Hindlimb muscle (tissue), 1 donor: Measurements from ENCODE around the gene NDUFAF2. TPM values are rescaled to one million over a fixed set of nuclear protein-coding genes. Genes with fewer than 3 reads are reported as not detected.
"Not testable (repeated sequence)": the region's sequence is repeated elsewhere in the genome, so short reads cannot be mapped to it uniquely, and the experiment has no call there.

Experiments used
- DNase-seq: peaks from one replicate; pipeline ENCODE4 v3.0.0-alpha.2; 2013
- polyA plus RNA-seq: library from polyadenylated mRNA; unstranded; fragments of 120-200 nt; gene quantifications from one replicate; pipeline ENCODE4 v1.2.1, GENCODE V29; 2013; ENCODE audit not compliant: insufficient read length

NDUFAF2 gene
- polyA plus RNA-seq, 1 donor, result 25.9 TPM

GRCh38 chr5:60993425-60993824, 48.4 kb downstream of the NDUFAF2 start:
- no peak for DNase-seq

- DNase-seq, result no peak
These were observed 49.0 kb downstream of the NDUFAF2 start for GRCh38 chr5:60993875-60994571.

- no peak for DNase-seq
These were observed 51.4 kb downstream of the NDUFAF2 start for GRCh38 chr5:60996368-60996767.

DNA sequence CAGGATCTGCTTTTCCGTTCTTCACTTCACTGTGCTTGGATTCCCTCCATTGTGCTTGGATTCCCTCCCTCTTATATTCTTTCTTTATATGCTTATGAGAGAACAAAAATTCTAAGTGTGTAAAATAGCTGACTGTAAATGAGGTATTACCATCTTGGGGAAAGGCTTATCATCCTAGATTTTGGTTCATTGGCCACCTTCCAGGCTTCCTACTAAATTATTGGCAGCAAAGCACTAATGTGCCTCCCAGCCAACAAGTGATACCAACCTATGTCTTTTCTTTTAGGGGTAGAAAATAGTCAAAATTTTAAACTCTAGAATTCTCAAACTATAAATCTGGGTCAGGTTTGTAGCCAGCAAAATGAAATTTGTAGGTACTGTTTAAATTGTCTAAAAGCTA, 52.7 kb downstream of the NDUFAF2 start:
- no peak for DNase-seq

GRCh38 chr5:61000887-61001286, 55.9 kb downstream of the NDUFAF2 start:
- DNase-seq, result no peak

- no peak for DNase-seq
These were observed 56.6 kb downstream of the NDUFAF2 start for GRCh38 chr5:61001647-61002046.

DNA sequence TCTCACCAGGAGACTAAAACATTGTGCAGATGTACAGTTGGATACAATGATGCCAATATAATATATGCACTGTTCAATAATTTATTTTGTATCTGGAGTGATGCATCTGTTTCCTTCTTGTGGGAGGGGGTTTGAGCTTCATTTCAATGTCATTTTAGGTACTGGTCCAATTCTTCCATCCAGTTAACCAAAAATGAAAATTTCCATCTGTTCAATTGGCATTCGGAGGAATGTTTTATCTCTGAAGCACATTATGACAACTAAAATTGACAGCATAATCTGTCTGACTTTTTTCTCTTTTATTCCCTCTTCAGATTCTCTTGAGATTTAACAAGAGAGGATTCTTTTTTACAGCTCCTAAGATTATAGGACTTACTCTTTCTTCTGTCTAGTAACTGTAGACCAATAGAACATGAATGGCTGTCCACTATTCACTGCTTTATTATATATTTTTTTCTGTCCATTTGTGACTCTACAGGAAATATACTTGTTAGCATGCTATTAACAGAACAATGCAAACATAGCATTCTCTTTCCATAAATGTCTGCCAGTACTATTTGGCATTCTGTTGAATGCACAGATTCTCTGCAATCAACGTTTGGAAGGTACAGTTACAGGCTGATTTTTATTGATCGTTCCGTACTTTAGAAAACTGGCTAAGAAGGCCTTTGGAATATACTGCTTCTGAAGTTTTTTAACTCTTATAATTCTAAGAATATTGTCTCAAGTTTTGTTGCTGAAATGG, 57.8 kb downstream of the NDUFAF2 start:
- no peak for DNase-seq

DNA sequence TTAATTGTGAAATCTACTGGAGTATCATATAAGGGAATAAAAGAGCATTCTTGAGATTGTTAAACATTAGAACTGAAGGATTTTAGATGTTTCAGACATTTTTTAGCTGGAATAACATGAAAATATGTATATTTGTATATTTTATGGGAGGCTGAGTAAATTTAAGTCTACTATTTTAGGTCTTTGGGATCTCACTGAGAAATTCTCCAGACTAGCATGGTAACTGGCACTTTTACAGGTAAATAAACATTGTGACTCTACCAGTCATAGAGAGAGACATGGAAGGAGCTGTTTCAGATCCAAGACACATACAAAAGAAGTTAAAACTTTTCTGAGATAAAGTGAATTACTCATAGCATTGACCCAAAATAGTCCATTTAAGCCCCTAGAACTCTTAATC, 59.4 kb downstream of the NDUFAF2 start:
- no peak for DNase-seq

DNA sequence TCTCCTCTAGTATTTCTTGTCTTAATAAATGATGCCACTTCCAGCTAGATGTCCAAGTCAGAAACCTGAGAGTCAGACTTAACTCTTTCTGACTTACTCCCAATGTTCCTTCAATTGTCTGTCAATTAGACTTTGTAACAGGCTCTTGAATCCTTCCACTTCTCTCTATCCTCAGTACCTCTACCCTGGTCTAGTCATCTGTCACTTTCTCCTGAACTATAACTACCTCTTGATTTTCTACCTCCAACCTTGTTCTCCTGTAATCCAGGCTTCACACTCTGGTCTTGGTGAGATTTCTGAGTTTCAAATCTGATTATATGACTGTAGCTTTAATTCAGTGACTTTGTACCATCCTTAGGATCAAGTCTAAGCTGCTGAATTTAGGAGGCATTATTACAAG, 64.9 kb downstream of the NDUFAF2 start:
- DNase-seq, result no peak

DNA sequence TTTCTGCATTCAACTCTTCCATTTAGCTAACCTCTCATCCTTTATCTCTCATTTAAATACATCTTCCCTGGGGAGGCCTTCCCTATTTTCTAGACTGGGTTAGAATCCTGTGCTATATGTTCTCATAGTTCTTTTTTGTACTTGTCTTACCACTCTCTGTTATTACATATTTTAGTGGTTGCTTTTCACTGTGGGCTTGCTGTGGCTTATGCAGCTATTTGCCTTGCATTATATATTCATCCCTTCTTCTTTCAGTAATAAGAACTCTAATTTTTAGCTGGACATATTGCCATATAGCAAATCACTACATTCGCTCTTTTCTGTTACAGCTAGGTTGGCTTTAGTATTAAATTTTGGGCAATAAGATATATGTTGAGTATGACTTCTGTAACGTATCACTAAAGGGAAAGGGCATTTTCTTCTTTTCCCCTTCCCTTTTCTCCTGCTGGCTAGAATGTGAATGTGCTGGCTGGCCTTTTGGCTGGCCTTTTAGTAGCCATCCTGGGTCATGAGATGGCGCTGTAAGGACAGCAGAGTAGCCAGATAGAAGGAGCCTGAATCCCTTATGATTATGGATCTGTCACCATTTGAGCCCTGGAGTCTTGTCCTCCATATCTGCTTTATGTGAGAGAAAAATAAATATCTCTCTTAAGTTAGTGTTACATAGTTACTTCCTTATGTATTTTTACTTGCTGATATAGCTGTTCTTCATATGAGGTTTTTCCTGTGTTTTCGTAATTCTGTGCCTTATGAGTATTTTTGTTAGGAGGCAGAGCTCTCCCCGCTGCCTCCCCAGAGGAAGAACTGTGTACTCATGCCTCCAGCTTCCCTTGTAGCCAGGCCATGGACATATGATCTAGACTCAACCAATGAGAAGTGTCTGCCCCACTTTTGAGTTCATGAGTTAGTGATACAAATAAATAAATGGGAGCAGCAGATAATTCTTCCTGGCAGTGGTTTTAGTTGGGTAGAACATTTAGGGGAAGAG, 65.8 kb downstream of the NDUFAF2 start:
- no peak for DNase-seq

DNA sequence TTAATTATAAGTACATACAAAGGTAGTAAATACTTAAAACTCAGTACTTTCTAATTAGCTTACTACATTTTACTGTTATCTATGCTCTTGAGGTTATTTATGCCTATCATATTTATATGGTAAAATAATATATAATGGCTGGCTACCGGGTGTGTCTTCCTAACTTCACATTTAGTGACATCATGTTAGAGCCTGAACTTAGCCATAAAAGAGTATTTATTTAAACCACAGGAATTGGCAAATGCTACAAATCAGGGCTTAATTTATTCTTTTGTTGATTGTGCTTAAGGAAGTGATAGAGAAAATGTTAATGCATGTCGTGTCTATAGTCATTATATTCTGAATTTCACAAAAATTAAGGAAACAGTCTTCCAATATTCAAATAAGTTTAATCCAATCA, 73.1 kb downstream of the NDUFAF2 start:
- no peak for DNase-seq

DNA sequence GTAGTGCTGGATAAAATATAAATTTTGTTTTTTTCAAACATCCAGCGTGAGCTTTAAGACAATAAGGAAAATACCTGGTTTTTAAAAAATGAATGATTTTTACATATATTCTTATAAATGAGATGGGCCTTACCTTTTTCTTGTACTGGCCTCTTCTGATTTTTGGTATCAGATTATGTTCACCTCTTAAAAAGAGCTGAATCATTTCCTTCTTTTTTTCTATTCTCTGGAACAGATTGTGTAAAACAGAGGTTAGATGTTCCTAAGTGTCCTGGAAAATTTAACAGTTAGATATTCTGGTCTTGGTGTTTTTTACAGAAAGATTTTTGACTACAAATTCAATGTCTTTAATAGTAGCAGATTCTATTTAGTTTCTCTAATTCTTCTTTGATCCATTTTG, 74.6 kb downstream of the NDUFAF2 start:
- no peak for DNase-seq

DNA sequence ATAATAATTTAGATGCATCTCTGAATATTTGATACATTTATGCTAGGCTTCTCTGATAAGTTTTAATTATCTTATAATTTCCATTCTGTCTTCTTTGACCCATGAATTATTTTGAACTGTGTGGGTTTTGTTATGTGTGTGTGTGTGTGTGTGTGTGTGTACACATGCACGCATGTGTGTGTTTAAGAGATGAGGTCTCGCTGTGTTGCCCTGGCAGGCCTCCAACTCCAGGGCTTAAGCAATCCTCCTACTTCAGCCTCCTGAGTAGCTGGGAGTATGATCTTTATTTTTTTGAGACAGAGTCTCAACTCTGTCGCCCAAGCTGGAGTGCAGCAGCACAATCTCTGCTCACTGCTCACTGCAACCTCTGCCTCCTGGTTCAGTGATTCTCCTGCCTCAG, 75.4 kb downstream of the NDUFAF2 start:
- no peak for DNase-seq

DNA sequence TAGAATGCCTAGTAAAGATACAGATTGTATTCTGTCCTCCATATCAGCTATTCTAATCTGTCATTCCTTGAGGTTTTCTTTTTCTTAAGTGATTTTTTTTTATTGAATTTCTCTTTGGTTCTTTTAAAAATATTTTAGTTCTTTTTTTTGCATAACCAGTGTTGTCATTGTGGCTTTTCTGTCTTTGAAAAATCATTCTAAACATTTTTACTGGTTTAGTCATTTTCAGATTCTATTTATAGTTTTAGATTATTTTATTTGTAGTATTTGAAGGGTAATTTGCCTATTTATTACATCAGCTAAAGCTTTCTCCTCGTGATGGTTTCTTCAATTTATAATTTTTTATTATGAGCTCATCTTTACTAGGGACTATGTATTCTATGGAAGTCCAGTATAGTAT, 78.1 kb downstream of the NDUFAF2 start:
- no peak for DNase-seq

- DNase-seq, result no peak
These were observed 81.0 kb downstream of the NDUFAF2 start for GRCh38 chr5:61026004-61026403.

DNA sequence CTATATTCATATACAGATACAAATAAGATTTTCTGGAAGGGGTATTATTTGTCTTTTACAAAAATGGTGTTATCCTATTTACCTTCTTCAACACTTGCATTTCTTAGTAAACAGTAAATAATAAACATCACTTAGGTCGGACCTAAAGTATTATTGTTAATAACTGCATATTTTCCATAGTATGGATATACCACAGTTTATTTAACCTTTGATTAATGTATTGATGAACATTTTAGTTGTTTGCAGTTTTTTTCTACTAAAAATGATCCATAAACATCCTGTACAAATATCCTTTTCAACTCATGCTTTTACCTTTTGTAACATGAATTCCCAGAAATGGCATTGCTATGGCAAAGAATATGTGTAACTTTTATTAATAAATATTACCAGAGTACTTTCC, 83.4 kb downstream of the NDUFAF2 start:
- DNase-seq, result no peak

- DNase-seq, result no peak
These were observed 84.6 kb downstream of the NDUFAF2 start for GRCh38 chr5:61029456-61030162.

DNA sequence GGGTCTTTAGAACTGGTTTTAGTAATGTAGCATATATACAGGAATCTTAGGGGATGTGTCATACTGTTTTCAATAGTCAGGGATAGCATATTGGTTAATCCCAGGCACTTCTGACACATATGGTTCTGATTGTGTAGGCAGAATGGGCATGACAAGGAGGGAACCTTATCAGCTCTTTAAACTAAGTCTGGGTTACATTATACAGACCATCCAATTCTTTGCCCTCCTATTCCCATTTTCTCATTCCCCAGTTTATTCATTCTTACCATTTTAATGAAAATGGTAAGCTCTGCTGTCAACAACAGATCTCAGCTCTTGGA, 85.1 kb downstream of the NDUFAF2 start:
- DNase-seq, result no peak

DNA sequence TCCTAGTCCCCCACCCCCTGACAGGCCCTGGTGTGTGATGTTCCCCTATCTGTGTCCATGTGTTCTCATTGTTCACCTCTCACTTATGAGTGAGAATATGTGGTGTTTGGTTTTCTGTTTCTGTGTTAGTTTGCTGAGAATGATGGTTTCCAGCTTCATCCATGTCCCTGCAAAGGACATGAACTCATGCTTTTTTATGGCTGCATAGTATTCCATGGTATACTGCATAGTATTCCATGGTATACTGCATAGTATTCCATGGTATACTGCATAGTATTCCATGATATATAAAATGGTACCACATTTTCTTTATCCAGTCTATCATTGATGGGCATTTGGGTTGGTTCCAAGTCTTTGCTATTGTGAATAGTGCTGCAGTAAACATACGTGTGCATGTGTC, 86.3 kb downstream of the NDUFAF2 start:
- DNase-seq, result not testable (repeated sequence)

GRCh38 chr5:61044545-61044944, 99.5 kb downstream of the NDUFAF2 start:
- DNase-seq, result no peak

GRCh38 chr5:61047346-61047745, 102.3 kb downstream of the NDUFAF2 start:
- DNase-seq, result no peak

GRCh38 chr5:61048534-61048933, 103.5 kb downstream of the NDUFAF2 start:
- DNase-seq, result no peak

- no peak for DNase-seq
These were observed 105.3 kb downstream of the NDUFAF2 start for GRCh38 chr5:61050292-61050691.
